Kidney glomerular epithelial cell (primary cell): ENCODE data around the gene C15orf39.
"Not testable (repeated sequence)": the region's sequence is repeated elsewhere in the genome, so short reads cannot be mapped to it uniquely, and the experiment has no call there.

Source experiments
- DNase-seq: peaks from one replicate; lab custom pipeline; 2025; lab: John Stamatoyannopoulos, UW

Gene C15orf39

GRCh38 chr15:75232252-75232813, 30.7 kb downstream of the C15orf39 start:
- DNase-seq = no peak

DNA sequence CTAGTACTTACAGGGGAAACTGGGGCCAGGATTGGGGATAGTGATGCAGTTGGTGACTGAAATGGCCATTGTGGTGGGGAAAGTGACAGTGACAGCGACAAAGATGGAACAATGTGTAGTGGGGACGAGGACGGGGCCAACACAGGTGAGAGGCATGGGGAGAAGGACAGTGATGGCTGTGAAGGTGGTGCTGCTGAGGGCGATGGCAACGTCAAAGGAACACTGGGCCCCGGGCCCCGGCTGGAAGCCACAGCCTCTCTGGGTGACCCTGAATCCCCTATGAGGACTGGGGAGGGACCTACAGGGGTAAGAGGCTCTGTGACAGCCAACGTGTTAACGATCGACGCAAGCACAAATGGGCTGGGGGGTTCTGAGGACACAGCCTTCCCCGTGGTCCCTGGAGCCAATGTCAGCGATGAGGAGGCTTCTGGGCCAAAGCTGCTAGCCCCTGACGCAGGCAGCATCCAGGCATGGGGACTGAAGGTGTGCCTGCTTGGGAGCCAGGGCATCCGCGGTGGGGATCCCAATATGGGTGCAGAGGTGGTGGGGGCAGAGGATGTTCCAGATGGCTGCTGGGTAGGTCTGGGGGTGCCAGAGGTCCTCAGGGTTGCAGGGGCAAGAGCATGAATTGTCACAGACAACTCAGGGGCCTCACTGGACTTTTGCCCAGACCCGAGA, 31.3 kb downstream of the C15orf39 start:
- DNase-seq = no peak

- DNase-seq = no peak
Measured at GRCh38 chr15:75233504-75234190, 32.0 kb downstream of the C15orf39 start.

- DNase-seq = no peak
Measured at GRCh38 chr15:75234191-75234810, 32.6 kb downstream of the C15orf39 start.

DNA sequence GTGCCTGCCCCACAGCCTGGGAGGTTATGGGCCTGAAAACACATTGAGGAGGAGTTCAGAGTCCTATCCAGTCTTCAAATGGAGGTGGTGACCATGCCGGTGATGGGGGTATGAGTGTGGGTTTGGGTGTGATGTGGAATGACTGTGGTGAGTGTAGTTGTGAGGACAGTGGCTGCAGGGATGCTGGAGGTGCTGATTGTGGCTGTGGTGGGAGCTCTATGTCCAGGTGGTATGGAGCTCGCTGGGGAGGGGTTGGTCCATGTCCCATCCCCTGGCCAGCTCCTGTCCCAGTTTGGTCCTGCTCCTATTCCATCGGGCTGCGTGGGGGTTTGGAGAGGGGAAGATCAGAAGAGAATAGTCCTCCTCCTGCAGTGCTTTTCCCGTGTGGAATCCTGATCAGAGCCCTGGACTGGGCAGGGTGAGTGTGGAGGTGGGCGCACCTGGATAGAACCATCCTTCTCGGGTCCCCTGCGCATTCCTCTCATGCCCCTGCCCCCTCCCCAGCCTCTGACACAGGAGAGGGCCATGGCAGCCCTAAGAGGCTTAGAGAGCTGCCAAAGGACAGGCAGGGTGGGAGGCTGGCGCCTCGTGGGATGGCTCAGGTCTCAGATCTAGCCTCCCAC, 33.5 kb downstream of the C15orf39 start:
- no peak for DNase-seq

- DNase-seq = no peak
Measured at GRCh38 chr15:75235760-75236729, 34.4 kb downstream of the C15orf39 start.

- DNase-seq = no peak
Measured at GRCh38 chr15:75237316-75237982, 35.8 kb downstream of the C15orf39 start.

- DNase-seq = no peak
Measured at GRCh38 chr15:75238150-75238549, 36.5 kb downstream of the C15orf39 start.

GRCh38 chr15:75245741-75246140, 44.1 kb downstream of the C15orf39 start:
- not testable (repeated sequence) for DNase-seq

GRCh38 chr15:75248991-75249390, 47.3 kb downstream of the C15orf39 start:
- DNase-seq = not testable (repeated sequence)

GRCh38 chr15:75249726-75250125, 48.0 kb downstream of the C15orf39 start:
- DNase-seq = no peak

GRCh38 chr15:75251343-75251742, 49.7 kb downstream of the C15orf39 start:
- not testable (repeated sequence) for DNase-seq

GRCh38 chr15:75252285-75252684, 50.6 kb downstream of the C15orf39 start:
- DNase-seq = not testable (repeated sequence)

GRCh38 chr15:75258034-75258433, 56.4 kb downstream of the C15orf39 start, which contains the start of gene GOLGA6C:
TSS of gene GOLGA6C (plus strand) at chr15:75258334. CDS start at chr15:75258599, 265 bp downstream.
- not testable (repeated sequence) for DNase-seq

DNA sequence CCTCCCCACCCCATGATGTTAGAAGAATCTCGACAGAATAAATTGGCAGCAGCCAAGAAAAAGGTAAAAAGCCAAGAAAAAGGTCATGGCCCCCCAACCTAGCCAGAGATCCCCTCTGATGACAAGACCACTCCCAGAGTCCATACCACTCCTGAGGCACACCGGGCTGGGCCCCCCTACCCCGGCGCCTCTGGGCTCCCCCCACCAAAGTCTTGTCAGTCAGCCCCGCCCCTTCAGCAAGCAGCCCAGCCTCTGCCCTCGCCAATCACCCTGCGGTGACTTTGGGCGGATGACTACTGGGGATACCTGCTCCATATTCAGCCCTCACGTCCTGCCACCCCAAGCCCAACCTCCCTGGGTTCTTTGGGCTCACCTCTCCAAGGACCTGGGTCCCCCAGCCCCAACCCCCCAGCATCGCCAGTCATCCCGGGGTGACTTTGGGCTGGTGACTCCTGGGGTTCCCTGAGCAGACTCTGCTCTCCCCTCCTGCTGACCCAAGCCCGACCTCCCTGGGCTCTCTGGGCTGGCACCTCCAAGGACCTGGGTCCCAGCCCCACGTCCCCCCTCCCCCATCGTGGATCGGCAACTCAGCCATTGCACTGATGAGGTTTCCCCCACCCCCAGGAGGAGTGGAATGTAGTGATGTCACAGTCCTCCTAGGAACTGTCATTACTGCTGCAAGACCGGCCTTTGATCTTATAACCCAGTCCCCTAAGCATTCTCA, 57.1 kb downstream of the C15orf39 start:
- DNase-seq = not testable (repeated sequence)

GRCh38 chr15:75259873-75260272, 58.2 kb downstream of the C15orf39 start:
- DNase-seq = not testable (repeated sequence)
